SK-N-SH treated with all-trans-retinoic acid at 6 μM for 48 hours (cell line): ENCODE measurements around the gene CFAP97D1.

Source experiments
- ARNTL ChIP-seq: fragments of 450-650 bp; formaldehyde crosslinking; IDR thresholded peaks from 2 replicates; pipeline ENCODE4 v1.5.0; 2020; ENCODE audit warnings: low read depth, mild to moderate bottlenecking, moderate library complexity, borderline replicate concordance
- CREB5 ChIP-seq: fragments of 250-450 bp; sonication (Bioruptor Pico); IDR thresholded peaks from 2 replicates; pipeline ENCODE4 v1.5.1; 2020; ENCODE audit warnings: low read depth, mild to moderate bottlenecking, moderate library complexity
- CSDC2 ChIP-seq: fragments of 250-450 bp; sonication (Bioruptor Pico); IDR thresholded peaks from 2 replicates; pipeline ENCODE4 v1.5.0; 2020; ENCODE audit warnings: mild to moderate bottlenecking, moderate library complexity
- ESRRG ChIP-seq: fragments of 250-450 bp; sonication (Bioruptor Pico); IDR thresholded peaks from 2 replicates; pipeline ENCODE4 v1.6.1; 2021; ENCODE audit warnings: mild to moderate bottlenecking
- PATZ1 ChIP-seq: fragments of 250-450 bp; sonication (Bioruptor Pico); IDR thresholded peaks from 2 replicates; pipeline ENCODE4 v1.8.0; 2020; ENCODE audit warnings: mild to moderate bottlenecking, moderate library complexity, borderline replicate concordance
- RARB ChIP-seq: fragments of 250-450 bp; sonication (Bioruptor Pico); IDR thresholded peaks from 2 replicates; pipeline ENCODE4 v1.8.0; 2021; ENCODE audit warnings: mild to moderate bottlenecking, moderate library complexity
- SNAI2 ChIP-seq: fragments of 250-450 bp; sonication (Bioruptor Pico); IDR thresholded peaks from 2 replicates; pipeline ENCODE4 v1.5.0; 2020; ENCODE audit warnings: mild to moderate bottlenecking, moderate library complexity
- ZFP3 ChIP-seq: fragments of 250-450 bp; sonication (Bioruptor Pico); IDR thresholded peaks from 2 replicates; pipeline ENCODE4 v1.5.0; 2020; ENCODE audit warnings: mild to moderate bottlenecking, moderate library complexity
- ZNF70 ChIP-seq: fragments of 450-650 bp; formaldehyde crosslinking; IDR thresholded peaks from 2 replicates; pipeline ENCODE4 v1.5.0; 2020; ENCODE audit warnings: mild to moderate bottlenecking, moderate library complexity
- ZNF8 ChIP-seq: fragments of 450-650 bp; formaldehyde crosslinking; IDR thresholded peaks from 2 replicates; pipeline ENCODE4 v1.5.0; 2020; ENCODE audit warnings: mild to moderate bottlenecking, moderate library complexity

- TF ChIP-seq ARNTL (no peak), ZNF70 (no peak), CREB5 (no peak), SNAI2 (CRISPR knock-in tag) (no peak), ESRRG (no peak), PATZ1 (CRISPR knock-in tag) (no peak), CSDC2 (no peak), ZFP3 (CRISPR knock-in tag) (no peak), RARB (no peak), ZNF8 (CRISPR knock-in tag) (no peak)
Measured at GRCh38 chr17:43787728-43788127, 7.5 kb downstream of the CFAP97D1 start.
